ENCODE data around the gene NDUFA12. TPM values are rescaled to one million over a fixed set of nuclear protein-coding genes. Genes with fewer than 3 reads are reported as not detected.

NDUFA12 gene
- total RNA-seq, 1 donor from 2014 or later = 131 TPM

GRCh38 chr12:94940771-94941170 is 62.7 kb downstream of the NDUFA12 start:
- no peak for DNase-seq

GRCh38 chr12:94938583-94938982 is 64.9 kb downstream of the NDUFA12 start:
- DNase-seq = no peak

- DNase-seq = no peak
These were observed 72.7 kb downstream of the NDUFA12 start for GRCh38 chr12:94930772-94931171.

- DNase-seq = no peak
These were observed 73.3 kb downstream of the NDUFA12 start for GRCh38 chr12:94930216-94930654.

GRCh38 chr12:94929780-94930179 is 73.7 kb downstream of the NDUFA12 start:
- DNase-seq = no peak

GRCh38 chr12:94925729-94926128 is 77.8 kb downstream of the NDUFA12 start:
- DNase-seq = no peak

GRCh38 chr12:94925206-94925605 is 78.3 kb downstream of the NDUFA12 start:
- DNase-seq = no peak

- DNase-seq = no peak
These were observed 80.9 kb downstream of the NDUFA12 start for GRCh38 chr12:94922561-94922960.

Other genes starting within 250 kb of the NDUFA12 start
- 43.8 TPM for gene NR2C1, start 69.9 kb upstream of the NDUFA12 start, total RNA-seq
- 21.4 TPM for gene FGD6, start 213.8 kb upstream of the NDUFA12 start, total RNA-seq
- gene VEZT, start 214.1 kb upstream of the NDUFA12 start, total RNA-seq = 154 TPM

All from tongue (tissue), 2 donors.